K562 (cell line): ENCODE results near the gene ODAD3. TPM values are rescaled to one million over a fixed set of nuclear protein-coding genes. Genes with fewer than 3 reads are reported as not detected.

Experiments
- DNMT1 ChIP-seq: fragments of 450-650 bp; IDR thresholded peaks from 2 replicates; pipeline ENCODE4 v1.6.1; 2016; ENCODE audit warnings: antibody characterized with exemption, mild to moderate bottlenecking
- FOXP4 ChIP-seq: sonication (generic); formaldehyde crosslinking; IDR thresholded peaks from 2 replicates; pipeline ENCODE4 v1.8.0; 2022; ENCODE audit warnings: mild to moderate bottlenecking, missing genetic modification reagents, borderline replicate concordance
- GTF2E2 ChIP-seq: fragments of 200-800 bp; sonication (Bioruptor generic); IDR thresholded peaks from 2 replicates; pipeline ENCODE4 v1.6.1; 2016; ENCODE audit warnings: missing genetic modification characterization, missing compliant biosample characterization
- ILF3 ChIP-seq: fragments of 450-650 bp; IDR thresholded peaks from 2 replicates; pipeline ENCODE4 v1.6.1; 2018; ENCODE audit warnings: antibody characterized with exemption, mild to moderate bottlenecking, moderate library complexity, borderline replicate concordance
- ILK ChIP-seq: fragments of 450-650 bp; IDR thresholded peaks from 2 replicates; pipeline ENCODE4 v1.6.1; 2016; ENCODE audit warnings: missing genetic modification characterization, low read depth, mild to moderate bottlenecking, missing compliant biosample characterization, moderate library complexity, borderline replicate concordance
- IRF9 ChIP-seq: fragments of 450-650 bp; IDR thresholded peaks from 2 replicates; pipeline ENCODE4 v1.6.1; 2016; ENCODE audit warnings: missing biosample characterization, missing genetic modification characterization
- KDM2B ChIP-seq: fragments of 250-450 bp; sonication (Bioruptor Pico); IDR thresholded peaks from 2 replicates; pipeline ENCODE4 v1.8.0; 2021; ENCODE audit warnings: mild to moderate bottlenecking, moderate library complexity
- MTF1 ChIP-seq: fragments of 250-450 bp; sonication (Bioruptor Pico); IDR thresholded peaks from 2 replicates; pipeline ENCODE4 v1.9.0; 2021; ENCODE audit warnings: moderate library complexity, mild to moderate bottlenecking, inconsistent platforms, borderline replicate concordance
- NFXL1 ChIP-seq: fragments of 450-650 bp; formaldehyde crosslinking; IDR thresholded peaks from 2 replicates; pipeline ENCODE4 v1.4.0; 2021; ENCODE audit warnings: mild to moderate bottlenecking
- NR2F6 ChIP-seq: fragments of 450-650 bp; formaldehyde crosslinking; IDR thresholded peaks from 2 replicates; pipeline ENCODE4 v1.4.0; 2020; ENCODE audit warnings: mild to moderate bottlenecking
- NUFIP1 ChIP-seq: fragments of 450-650 bp; IDR thresholded peaks from 2 replicates; pipeline ENCODE4 v1.6.1; 2018; ENCODE audit not compliant: partially characterized antibody
- PTTG1 ChIP-seq: fragments of 450-650 bp; IDR thresholded peaks from 2 replicates; pipeline ENCODE4 v1.6.1; 2016; ENCODE audit warnings: low read depth, mild to moderate bottlenecking, missing genetic modification characterization, missing compliant biosample characterization
- STAG1 ChIP-seq: sonication (generic); formaldehyde crosslinking; IDR thresholded peaks from 2 replicates; pipeline ENCODE4 v1.5.0; 2020; ENCODE audit warnings: missing genetic modification reagents, borderline replicate concordance
- ZNF143 ChIP-seq: sonication (generic); formaldehyde crosslinking; IDR thresholded peaks from 2 replicates; pipeline ENCODE4 v1.9.0; 2022; ENCODE audit warnings: mild to moderate bottlenecking, missing genetic modification reagents
- ZNF184 ChIP-seq: sonication (generic); formaldehyde crosslinking; IDR thresholded peaks from 2 replicates; pipeline ENCODE4 v1.5.0; 2020; ENCODE audit warnings: missing genetic modification reagents
- polyA plus RNA-seq, 8 experiments: library from polyadenylated mRNA; depleted of rRNA in 4 of 8; stranded (reverse) in 5 of 8; unstranded in 3 of 8; fragments of >200 nt; fragmentation: Nextera tagmentation in 2 of 8; fragmentation: Illumina TruSeq in 1 of 8; extraction: Ambion mirVana in 2 of 8; extraction: Trizol in 1 of 8; gene quantifications; 2 replicates each; pipeline versions ENCODE4 v1.2.1 to v1.2.3, GENCODE V29; 2011 to 2014; ENCODE audit warnings: inconsistent platforms in 1 of 8, missing spikeins in 1 of 8
- total RNA-seq, 7 experiments: library from RNA; depleted of rRNA in 6 of 7; stranded (reverse); fragments of >200 nt in 6 of 7; fragmentation: Illumina TruSeq in 2 of 7; extraction: Trizol in 2 of 7; gene quantifications; 2 replicates each; pipeline versions ENCODE4 v1.2.1 to v1.2.3, GENCODE V29; 2011 to 2021; ENCODE audit warnings: low replicate concordance in 1 of 7
- TF ChIP-seq, protein P1 (sequence below): fragments of 450-650 bp; IDR thresholded peaks from 2 replicates; pipeline ENCODE4 v1.6.1; 2018; ENCODE audit not compliant: partially characterized antibody
- TF ChIP-seq, protein P2 (sequence below): fragments of 200-800 bp; sonication (Bioruptor generic); IDR thresholded peaks from 2 replicates; pipeline ENCODE4 v1.6.1; 2017; ENCODE audit warnings: missing genetic modification characterization, missing compliant biosample characterization

ODAD3 gene
- total and polyA plus RNA-seq, 9 of the 15 experiments (the other 6 are each of a cell fraction or from before 2014, with no cell fraction given) = 0.07 to 0.72 (median 0.14) TPM; not detected in 2

- TF ChIP-seq NR2F6 (CRISPR knock-in tag) (no peak), ILF3 (no peak), IRF9 (tag) (no peak), ZNF143 (CRISPR knock-in tag) (no peak), NFXL1 (CRISPR knock-in tag) (no peak), MTF1 (CRISPR knock-in tag) (no peak), ZNF184 (CRISPR knock-in tag) (no peak), KDM2B (CRISPR knock-in tag) (no peak), ILK (no peak), NUFIP1 (no peak), DNMT1 (no peak), PTTG1 (no peak), STAG1 (CRISPR knock-in tag) (no peak; the same call in 1 of the 2 replicates), FOXP4 (CRISPR knock-in tag) (no peak), GTF2E2 (tag) (no peak)
- TF ChIP-seq, protein P1, sequence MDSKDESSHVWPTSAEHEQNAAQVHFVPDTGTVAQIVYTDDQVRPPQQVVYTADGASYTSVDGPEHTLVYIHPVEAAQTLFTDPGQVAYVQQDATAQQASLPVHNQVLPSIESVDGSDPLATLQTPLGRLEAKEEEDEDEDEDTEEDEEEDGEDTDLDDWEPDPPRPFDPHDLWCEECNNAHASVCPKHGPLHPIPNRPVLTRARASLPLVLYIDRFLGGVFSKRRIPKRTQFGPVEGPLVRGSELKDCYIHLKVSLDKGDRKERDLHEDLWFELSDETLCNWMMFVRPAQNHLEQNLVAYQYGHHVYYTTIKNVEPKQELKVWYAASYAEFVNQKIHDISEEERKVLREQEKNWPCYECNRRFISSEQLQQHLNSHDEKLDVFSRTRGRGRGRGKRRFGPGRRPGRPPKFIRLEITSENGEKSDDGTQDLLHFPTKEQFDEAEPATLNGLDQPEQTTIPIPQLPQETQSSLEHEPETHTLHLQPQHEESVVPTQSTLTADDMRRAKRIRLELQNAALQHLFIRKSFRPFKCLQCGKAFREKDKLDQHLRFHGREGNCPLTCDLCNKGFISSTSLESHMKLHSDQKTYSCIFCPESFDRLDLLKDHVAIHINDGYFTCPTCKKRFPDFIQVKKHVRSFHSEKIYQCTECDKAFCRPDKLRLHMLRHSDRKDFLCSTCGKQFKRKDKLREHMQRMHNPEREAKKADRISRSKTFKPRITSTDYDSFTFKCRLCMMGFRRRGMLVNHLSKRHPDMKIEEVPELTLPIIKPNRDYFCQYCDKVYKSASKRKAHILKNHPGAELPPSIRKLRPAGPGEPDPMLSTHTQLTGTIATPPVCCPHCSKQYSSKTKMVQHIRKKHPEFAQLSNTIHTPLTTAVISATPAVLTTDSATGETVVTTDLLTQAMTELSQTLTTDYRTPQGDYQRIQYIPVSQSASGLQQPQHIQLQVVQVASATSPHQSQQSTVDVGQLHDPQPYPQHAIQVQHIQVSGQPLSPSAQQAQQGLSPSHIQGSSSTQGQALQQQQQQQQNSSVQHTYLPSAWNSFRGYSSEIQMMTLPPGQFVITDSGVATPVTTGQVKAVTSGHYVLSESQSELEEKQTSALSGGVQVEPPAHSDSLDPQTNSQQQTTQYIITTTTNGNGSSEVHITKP = peak; percentile 27
- TF ChIP-seq, protein P2, sequence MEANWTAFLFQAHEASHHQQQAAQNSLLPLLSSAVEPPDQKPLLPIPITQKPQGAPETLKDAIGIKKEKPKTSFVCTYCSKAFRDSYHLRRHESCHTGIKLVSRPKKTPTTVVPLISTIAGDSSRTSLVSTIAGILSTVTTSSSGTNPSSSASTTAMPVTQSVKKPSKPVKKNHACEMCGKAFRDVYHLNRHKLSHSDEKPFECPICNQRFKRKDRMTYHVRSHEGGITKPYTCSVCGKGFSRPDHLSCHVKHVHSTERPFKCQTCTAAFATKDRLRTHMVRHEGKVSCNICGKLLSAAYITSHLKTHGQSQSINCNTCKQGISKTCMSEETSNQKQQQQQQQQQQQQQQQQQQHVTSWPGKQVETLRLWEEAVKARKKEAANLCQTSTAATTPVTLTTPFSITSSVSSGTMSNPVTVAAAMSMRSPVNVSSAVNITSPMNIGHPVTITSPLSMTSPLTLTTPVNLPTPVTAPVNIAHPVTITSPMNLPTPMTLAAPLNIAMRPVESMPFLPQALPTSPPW (CRISPR knock-in tag) = peak; percentile 88
Observed at GRCh38 chr19:11382898-11383705, 51.8 kb downstream of the ODAD3 start (continued).
